Sigmoid colon (tissue), 7 donors: Measurements from ENCODE around the gene PRKCA. TPM values are rescaled to one million over a fixed set of nuclear protein-coding genes. Genes with fewer than 3 reads are reported as not detected.

ENCODE experiments used
- DNase-seq: peaks from one replicate; pipeline ENCODE4 v3.0.0-alpha.2; 2019
- H3K27ac ChIP-seq, 4 donors: fragments of 200-600 bp; sonication (generic); one replicate each; pipeline ENCODE4 v1.5.1; 2016 to 2019; ENCODE audit warnings: mild to moderate bottlenecking in 1 of 4
- H3K27me3 ChIP-seq, 3 donors: fragments of 200-600 bp; sonication (generic); one replicate each; pipeline ENCODE4 v1.5.1; 2019; ENCODE audit warnings: mild to moderate bottlenecking in 1 of 3
- H3K36me3 ChIP-seq, 4 donors: fragments of 200-600 bp; sonication (generic); one replicate each; pipeline ENCODE4 v1.5.1; 2016 to 2019
- H3K4me1 ChIP-seq, 4 donors: fragments of 200-600 bp; sonication (generic); one replicate each; pipeline ENCODE4 v1.5.1; 2017 to 2019
- H3K4me3 ChIP-seq, 4 donors: fragments of 200-600 bp; sonication (generic); one replicate each; pipeline ENCODE4 v1.5.1; 2017 to 2019; ENCODE audit warnings: mild to moderate bottlenecking in 2 of 4, moderate library complexity in 1 of 4
- H3K9me3 ChIP-seq, 4 donors: fragments of 200-600 bp in 3 of 4; sonication (generic) in 3 of 4; one replicate each; pipeline versions ENCODE4 v1.5.1 to v1.6.1; 2013 to 2019
- CTCF ChIP-seq, 4 experiments: fragments of 450-650 bp in 3 of 4; fragments of 200-600 bp in 1 of 4; IDR thresholded peaks; one replicate each; pipeline ENCODE4 v1.5.1; 2016 to 2019; ENCODE audit warnings: antibody characterized with exemption in 4 of 4, mild to moderate bottlenecking in 3 of 4, moderate library complexity in 2 of 4
- EP300 ChIP-seq, 4 donors: sonication (generic); formaldehyde crosslinking; IDR thresholded peaks; one replicate each; pipeline ENCODE4 v1.6.1; 2017; ENCODE audit warnings: antibody characterized with exemption in 4 of 4
- POLR2A ChIP-seq, 2 donors: fragments of 450-650 bp; IDR thresholded peaks; one replicate each; pipeline ENCODE4 v1.6.1; 2016; ENCODE audit warnings: antibody characterized with exemption in 2 of 2, mild to moderate bottlenecking in 2 of 2, moderate library complexity in 2 of 2
- POLR2AphosphoS5 ChIP-seq, 4 donors: sonication (generic); formaldehyde crosslinking; IDR thresholded peaks; one replicate each; pipeline ENCODE4 v1.6.1; 2017; ENCODE audit warnings: antibody characterized with exemption in 4 of 4
- WGBS, 2 donors: extraction: QIAGEN DNeasy Blood & Tissue Kit; methylation state at CpG; one replicate each; pipeline ENCODE4 v1.1.7; 2013; 5-methylcytosine and 5-hydroxymethylcytosine counted together
- intact Hi-C: fragments of 100-400 bp; cut with DNase I; formaldehyde crosslinking; loops from one replicate; pipeline ENCODE4 v1.15.1; 2023
- polyA plus RNA-seq, 3 donors: library from polyadenylated mRNA; stranded (reverse); fragments of 200-250 nt; gene quantifications; one replicate each; pipeline ENCODE4 v1.2.3, GENCODE V29; 2013
- total RNA-seq, 4 donors: library from RNA; depleted of rRNA; stranded (reverse); fragments of >200 nt; gene quantifications; one replicate each; pipeline ENCODE4 v1.1.0, GENCODE V29; 2016
- donor health status: healthy with polysubstance abuse.
- donor health status: Bipolar disorder and iron deficiency.
- donor health status: healthy.

The PRKCA gene
- total and polyA plus RNA-seq, 7 donors: 6.6 to 58.4 (median 42.6) TPM

- H3K36me3 ChIP-seq: no peaks in the 10 kb centered on the region
- TF ChIP-seq EP300 (IDR thresholded peaks at IDR 0.05) (no peak), POLR2A (IDR thresholded peaks at IDR 0.05) (no peak), CTCF (IDR thresholded peaks at IDR 0.05) (no peak)
- no peak for DNase-seq
- no peak overlapping the region for H3K4me3 ChIP-seq
- WGBS, 2 donors: 69 to 79% methylated on average over 2 of the region's 2 CpGs
- no peaks in the 10 kb centered on the region for H3K27me3 ChIP-seq
- peaks cover 0 to 17% (median 12%) of the 10 kb centered on the region in 4 donors for H3K4me1 ChIP-seq
- H3K27ac ChIP-seq: no peak overlapping the region
- H3K9me3 ChIP-seq: no peaks in the 10 kb centered on the region
- intact Hi-C loops: loop anchor here (10.0 kb wide), 1 partner anchor 114 kb away; no protein-coding TSS in a partner anchor
These were observed 376.4 kb downstream of the PRKCA start for GRCh38 chr17:66678827-66679226.

GRCh38 chr17:66679631-66680517 is 377.5 kb downstream of the PRKCA start:
- no peak for TF ChIP-seq POLR2AphosphoS5 (IDR thresholded peaks at IDR 0.05)
- no peak for TF ChIP-seq EP300 (IDR thresholded peaks at IDR 0.05)
- TF ChIP-seq CTCF (IDR thresholded peaks at IDR 0.05): no peak
- no peak for TF ChIP-seq POLR2A (IDR thresholded peaks at IDR 0.05)
- WGBS, 2 donors: 86 to 89% methylated on average over 11 of the region's 11 CpGs
- Histone ChIP-seq H3K4me3 (no peak overlapping the region), H3K9me3 (no peaks in the 10 kb centered on the region), H3K36me3 (no peaks in the 10 kb centered on the region), H3K4me1 (peaks cover 0 to 12% (median 8%) of the 10 kb centered on the region in 4 donors), H3K27me3 (no peaks in the 10 kb centered on the region), H3K27ac (no peak overlapping the region)
- intact Hi-C loops: loop anchor here (10.0 kb wide), 1 partner anchor 115 kb away; no protein-coding TSS in a partner anchor
- no peak for DNase-seq

GRCh38 chr17:66682283-66682682 is 379.9 kb downstream of the PRKCA start:
- Histone ChIP-seq H3K36me3 (peaks cover 0 to 4% (median 0%) of the 10 kb centered on the region in 4 donors), H3K9me3 (no peaks in the 10 kb centered on the region), H3K27ac (no peak overlapping the region), H3K4me1 (peaks cover 0 to 12% (median 8%) of the 10 kb centered on the region in 4 donors), H3K27me3 (no peaks in the 10 kb centered on the region), H3K4me3 (no peak overlapping the region)
- DNase-seq: peak; percentile 64
- 78 to 86% methylated on average over 5 of the region's 5 CpGs for WGBS, 2 donors
- intact Hi-C loops: no loop called here
- no peak for TF ChIP-seq POLR2A (IDR thresholded peaks at IDR 0.05)
- TF ChIP-seq POLR2AphosphoS5 (IDR thresholded peaks at IDR 0.05): peak in 3 of 4 donors; percentile 17 to 30 (median 17)

- H3K27ac ChIP-seq: no peak overlapping the region
- TF ChIP-seq EP300 (IDR thresholded peaks at IDR 0.05) (no peak), POLR2AphosphoS5 (IDR thresholded peaks at IDR 0.05) (no peak), POLR2A (IDR thresholded peaks at IDR 0.05) (no peak), CTCF (IDR thresholded peaks at IDR 0.05) (no peak)
- WGBS, 2 donors: 64 to 84% methylated on average over 2 of the region's 2 CpGs
These were observed 381.8 kb downstream of the PRKCA start for GRCh38 chr17:66684261-66684660.

GRCh38 chr17:66684731-66685130 is 382.3 kb downstream of the PRKCA start:
- TF ChIP-seq CTCF (IDR thresholded peaks at IDR 0.05): no peak
- no peak for TF ChIP-seq POLR2AphosphoS5 (IDR thresholded peaks at IDR 0.05)
- no peak for TF ChIP-seq POLR2A (IDR thresholded peaks at IDR 0.05)
- TF ChIP-seq EP300 (IDR thresholded peaks at IDR 0.05): no peak
- H3K9me3 ChIP-seq: no peaks in the 10 kb centered on the region
- peaks cover 8 to 29% (median 18%) of the 10 kb centered on the region in 4 donors for H3K36me3 ChIP-seq
- DNase-seq: no peak
- H3K4me1 ChIP-seq: peaks cover 0 to 12% (median 8%) of the 10 kb centered on the region in 4 donors
- no peak overlapping the region for H3K4me3 ChIP-seq
- H3K27me3 ChIP-seq: no peaks in the 10 kb centered on the region
- intact Hi-C loops: no loop called here
- WGBS, 2 donors: 92 to 93% methylated on average over 2 of the region's 2 CpGs
- no peak overlapping the region for H3K27ac ChIP-seq

More at GRCh38 chr17:66684261-66684660, 381.8 kb downstream of the PRKCA start:
- Histone ChIP-seq H3K27me3 (no peaks in the 10 kb centered on the region), H3K36me3 (peaks cover 8 to 24% (median 16%) of the 10 kb centered on the region in 4 donors), H3K4me1 (peaks cover 0 to 12% (median 8%) of the 10 kb centered on the region in 4 donors), H3K9me3 (no peaks in the 10 kb centered on the region), H3K4me3 (no peak overlapping the region)
- intact Hi-C loops: no loop called here
- no peak for DNase-seq
